Neural cell (in vitro differentiated cells): Measurements from ENCODE around the gene JUNB. TPM values are rescaled to one million over a fixed set of nuclear protein-coding genes. Genes with fewer than 3 reads are reported as not detected.

ENCODE experiments used
- H2AFZ ChIP-seq: fragments of 200-600, 300-800 bp; sonication (generic), shearing (Covaris generic); 2 replicates; pipeline ENCODE4 v1.6.0; 2014; ENCODE audit warnings: low read depth, mild to moderate bottlenecking, antibody characterized with exemption, low read length, moderate library complexity
- H3F3A ChIP-seq: fragments of 200-600 bp; shearing (Covaris generic); 2 replicates; pipeline ENCODE4 v1.6.1; 2016; ENCODE audit warnings: mild to moderate bottlenecking, moderate library complexity, mixed read lengths, antibody characterized with exemption, low read length; ENCODE audit not compliant: insufficient read depth, poor library complexity, severe bottlenecking
- H3K27ac ChIP-seq: fragments of 200-600, 300-800 bp; sonication (generic), shearing (Covaris generic); 2 replicates; pipeline ENCODE4 v1.5.1; 2014; ENCODE audit warnings: mild to moderate bottlenecking, low read length, moderate library complexity
- H3K27me3 ChIP-seq: fragments of 300-800, 200-600 bp; sonication (generic), shearing (Covaris generic); 2 replicates; pipeline ENCODE4 v1.6.0; 2014; ENCODE audit warnings: mild to moderate bottlenecking, low read depth, low read length, moderate library complexity; ENCODE audit not compliant: insufficient read depth
- H3K36me3 ChIP-seq: fragments of 300-800, 200-600 bp; sonication (generic), shearing (Covaris generic); 2 replicates; pipeline ENCODE4 v1.5.1; 2014; ENCODE audit warnings: mild to moderate bottlenecking, antibody characterized with exemption, low read length, moderate library complexity; ENCODE audit not compliant: insufficient read depth
- H3K4me2 ChIP-seq: fragments of 300-800, 200-600 bp; sonication (generic), shearing (Covaris generic); 2 replicates; pipeline ENCODE4 v1.6.0; 2014; ENCODE audit warnings: mild to moderate bottlenecking, low read length
- H3K4me3 ChIP-seq: fragments of 300-800, 200-600 bp; sonication (generic), shearing (Covaris generic); 2 replicates; pipeline ENCODE4 v1.5.1; 2014; ENCODE audit warnings: mild to moderate bottlenecking, low read length, moderate library complexity
- H3K79me2 ChIP-seq: fragments of 200-600 bp; shearing (Covaris generic); replicated peaks from 2 replicates; pipeline ENCODE4 v1.6.0; 2014; ENCODE audit warnings: mild to moderate bottlenecking, low read length, moderate library complexity; ENCODE audit not compliant: insufficient read depth
- H3K9ac ChIP-seq: fragments of 300-800, 200-600 bp; sonication (generic), shearing (Covaris generic); 2 replicates; pipeline ENCODE4 v1.6.1; 2016; ENCODE audit warnings: mild to moderate bottlenecking, low read length, mixed read lengths
- H3K9me2 ChIP-seq: fragments of 200-600 bp; shearing (Covaris generic); 2 replicates; pipeline ENCODE4 v1.6.1; 2016; ENCODE audit warnings: mild to moderate bottlenecking, low read length, mixed read lengths; ENCODE audit not compliant: insufficient read depth
- H3K9me3 ChIP-seq: fragments of 200-600, 300-800 bp; sonication (generic), shearing (Covaris generic); 2 replicates; pipeline ENCODE4 v1.6.1; 2016; ENCODE audit warnings: mild to moderate bottlenecking, mixed run types, low read length, moderate library complexity, mixed read lengths
- H4K20me1 ChIP-seq: fragments of 200-600 bp; shearing (Covaris generic); 2 replicates; pipeline ENCODE4 v1.6.1; 2016; ENCODE audit warnings: mild to moderate bottlenecking, mixed run types; ENCODE audit not compliant: insufficient read depth
- EP300 ChIP-seq: fragments of 450-650 bp; conservative IDR thresholded peaks from 2 replicates; pipeline ENCODE4 v1.6.1; 2014; ENCODE audit warnings: antibody characterized with exemption, mild to moderate bottlenecking, moderate library complexity; ENCODE audit not compliant: poor library complexity, severe bottlenecking
- EZH2 ChIP-seq: fragments of 200-600, 300-800 bp; shearing (Covaris generic), sonication (generic); IDR thresholded peaks from 2 replicates; pipeline ENCODE4 v1.6.1; 2014; ENCODE audit warnings: antibody characterized with exemption, low read length, borderline replicate concordance, mild to moderate bottlenecking; ENCODE audit not compliant: insufficient read depth, poor library complexity, severe bottlenecking
- MXI1 ChIP-seq: fragments of 450-650 bp; conservative IDR thresholded peaks from 2 replicates; pipeline ENCODE4 v1.6.1; 2014; ENCODE audit warnings: antibody characterized with exemption, mild to moderate bottlenecking; ENCODE audit not compliant: poor library complexity, severe bottlenecking
- POLR2AphosphoS5 ChIP-seq: IDR thresholded peaks from 2 replicates; pipeline ENCODE4 v1.6.1; 2012
- RAD21 ChIP-seq: fragments of 450-650 bp; conservative IDR thresholded peaks from 2 replicates; pipeline ENCODE4 v1.6.1; 2014; ENCODE audit warnings: antibody characterized with exemption, mild to moderate bottlenecking, moderate library complexity
- SMC3 ChIP-seq: fragments of 450-650 bp; conservative IDR thresholded peaks from 2 replicates; pipeline ENCODE4 v1.6.1; 2014; ENCODE audit warnings: antibody characterized with exemption, mild to moderate bottlenecking, moderate library complexity; ENCODE audit not compliant: poor library complexity
- TAF1 ChIP-seq: IDR thresholded peaks from 2 replicates; pipeline ENCODE4 v1.6.1; 2012; ENCODE audit warnings: low read depth
- polyA plus RNA-seq: library from polyadenylated mRNA; depleted of rRNA; stranded (reverse); fragments of >200 nt; gene quantifications from 2 replicates; pipeline ENCODE4 v1.2.3, GENCODE V29; 2014
- TF ChIP-seq, protein P1 (sequence below): IDR thresholded peaks from 2 replicates; pipeline ENCODE4 v1.6.1; 2012; ENCODE audit warnings: borderline replicate concordance
- TF ChIP-seq, protein P2 (sequence below): fragments of 450-650 bp; IDR thresholded peaks from 2 replicates; pipeline ENCODE4 v1.5.1; 2014; ENCODE audit warnings: antibody characterized with exemption, mild to moderate bottlenecking, moderate library complexity; ENCODE audit not compliant: poor library complexity, severe bottlenecking

JUNB gene
- polyA plus RNA-seq, 1 donor from 2014 or later: 18.7 TPM

DNA sequence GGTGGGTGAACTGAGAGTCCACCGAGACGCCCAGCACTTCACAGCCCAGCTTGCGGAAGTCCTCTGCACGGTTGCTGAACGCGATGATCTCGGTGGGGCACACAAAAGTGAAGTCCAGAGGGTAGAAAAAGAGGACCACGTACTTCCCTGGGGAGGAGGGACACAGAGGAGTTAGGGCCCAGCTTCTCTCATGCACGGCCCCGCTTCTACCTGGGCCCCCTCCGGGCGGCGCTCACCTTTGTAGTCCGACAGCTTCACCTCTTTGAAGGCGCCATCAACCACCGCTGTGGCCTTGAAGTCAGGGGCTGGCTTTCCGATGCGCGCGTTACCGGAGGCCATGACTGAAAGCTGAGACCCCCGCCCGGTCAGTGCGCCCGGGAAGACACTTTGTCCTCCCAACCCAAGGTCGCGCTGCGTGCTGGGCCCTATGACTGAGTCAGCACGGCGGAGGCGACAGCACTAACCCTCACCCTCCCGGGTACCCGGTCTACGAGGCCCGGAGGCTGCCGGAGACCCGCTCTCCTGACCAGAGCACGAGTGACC is 9.7 kb downstream of the JUNB start:
- Histone ChIP-seq H2AFZ (peak overlapping the region; percentile 70), H3K27ac (peak overlapping the region; percentile 85), H3K9me3 (no peaks in the 10 kb centered on the region)

DNA sequence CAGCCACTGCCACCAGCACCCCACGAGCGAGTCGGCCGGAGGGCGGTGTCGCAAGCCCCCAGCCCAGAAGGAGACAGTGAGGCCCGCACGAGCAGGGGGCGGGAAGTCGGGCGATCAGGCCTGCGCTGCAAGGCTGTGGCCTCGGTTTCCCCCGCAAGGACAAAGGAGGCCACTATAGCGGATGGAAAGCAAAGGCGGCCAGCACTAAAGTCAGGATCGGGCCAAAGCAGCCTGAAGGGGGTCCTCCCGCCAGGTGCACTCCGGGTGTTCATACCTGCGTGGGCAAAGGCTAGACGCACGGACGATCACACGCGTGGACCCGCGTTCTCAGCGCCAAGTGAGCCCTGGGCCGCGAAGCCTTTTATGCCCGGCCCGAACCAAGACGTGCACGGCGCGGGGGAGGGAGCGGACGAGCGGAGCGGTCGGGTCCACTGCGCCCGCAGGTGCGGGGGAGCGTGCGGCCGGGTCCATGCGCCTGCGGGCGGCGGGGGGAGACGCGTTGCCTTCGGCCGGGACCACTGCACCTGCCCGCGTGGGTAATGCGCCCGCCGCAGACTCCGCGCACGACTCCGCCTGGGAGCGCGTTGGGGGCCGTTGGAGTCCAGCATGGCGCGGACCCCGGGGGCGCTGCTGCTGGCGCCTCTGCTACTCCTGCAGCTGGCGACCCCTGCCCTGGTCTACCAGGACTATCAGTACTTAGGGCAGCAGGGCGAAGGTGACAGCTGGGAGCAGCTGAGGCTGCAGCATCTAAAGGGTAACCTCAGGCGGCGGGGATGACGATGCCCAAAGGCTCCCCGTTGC is 10.4 kb downstream of the JUNB start, which contains the start of the genes PRDX2 and THSD8:
Gene PRDX2 (minus strand): TSS at position 335 of the 801 bp plus-strand sequence. CDS start 539 bp downstream, outside the sequence.
Gene THSD8 (plus strand): TSS at position 604 of the 801 bp plus-strand sequence. CDS start 3 bp downstream, at position 607.
- Histone ChIP-seq H3K36me3 (no peaks in the 10 kb centered on the region), H3K27me3 (no peaks in the 10 kb centered on the region)
- TF ChIP-seq POLR2AphosphoS5 (peak; percentile 98), RAD21 (peak; percentile 38), SMC3 (peak; percentile 44), EZH2 (no peak), TAF1 (peak; percentile 97), MXI1 (peak; percentile 87)
- TF ChIP-seq, protein P1, sequence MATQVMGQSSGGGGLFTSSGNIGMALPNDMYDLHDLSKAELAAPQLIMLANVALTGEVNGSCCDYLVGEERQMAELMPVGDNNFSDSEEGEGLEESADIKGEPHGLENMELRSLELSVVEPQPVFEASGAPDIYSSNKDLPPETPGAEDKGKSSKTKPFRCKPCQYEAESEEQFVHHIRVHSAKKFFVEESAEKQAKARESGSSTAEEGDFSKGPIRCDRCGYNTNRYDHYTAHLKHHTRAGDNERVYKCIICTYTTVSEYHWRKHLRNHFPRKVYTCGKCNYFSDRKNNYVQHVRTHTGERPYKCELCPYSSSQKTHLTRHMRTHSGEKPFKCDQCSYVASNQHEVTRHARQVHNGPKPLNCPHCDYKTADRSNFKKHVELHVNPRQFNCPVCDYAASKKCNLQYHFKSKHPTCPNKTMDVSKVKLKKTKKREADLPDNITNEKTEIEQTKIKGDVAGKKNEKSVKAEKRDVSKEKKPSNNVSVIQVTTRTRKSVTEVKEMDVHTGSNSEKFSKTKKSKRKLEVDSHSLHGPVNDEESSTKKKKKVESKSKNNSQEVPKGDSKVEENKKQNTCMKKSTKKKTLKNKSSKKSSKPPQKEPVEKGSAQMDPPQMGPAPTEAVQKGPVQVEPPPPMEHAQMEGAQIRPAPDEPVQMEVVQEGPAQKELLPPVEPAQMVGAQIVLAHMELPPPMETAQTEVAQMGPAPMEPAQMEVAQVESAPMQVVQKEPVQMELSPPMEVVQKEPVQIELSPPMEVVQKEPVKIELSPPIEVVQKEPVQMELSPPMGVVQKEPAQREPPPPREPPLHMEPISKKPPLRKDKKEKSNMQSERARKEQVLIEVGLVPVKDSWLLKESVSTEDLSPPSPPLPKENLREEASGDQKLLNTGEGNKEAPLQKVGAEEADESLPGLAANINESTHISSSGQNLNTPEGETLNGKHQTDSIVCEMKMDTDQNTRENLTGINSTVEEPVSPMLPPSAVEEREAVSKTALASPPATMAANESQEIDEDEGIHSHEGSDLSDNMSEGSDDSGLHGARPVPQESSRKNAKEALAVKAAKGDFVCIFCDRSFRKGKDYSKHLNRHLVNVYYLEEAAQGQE: peak; percentile 96
- TF ChIP-seq, protein P2, sequence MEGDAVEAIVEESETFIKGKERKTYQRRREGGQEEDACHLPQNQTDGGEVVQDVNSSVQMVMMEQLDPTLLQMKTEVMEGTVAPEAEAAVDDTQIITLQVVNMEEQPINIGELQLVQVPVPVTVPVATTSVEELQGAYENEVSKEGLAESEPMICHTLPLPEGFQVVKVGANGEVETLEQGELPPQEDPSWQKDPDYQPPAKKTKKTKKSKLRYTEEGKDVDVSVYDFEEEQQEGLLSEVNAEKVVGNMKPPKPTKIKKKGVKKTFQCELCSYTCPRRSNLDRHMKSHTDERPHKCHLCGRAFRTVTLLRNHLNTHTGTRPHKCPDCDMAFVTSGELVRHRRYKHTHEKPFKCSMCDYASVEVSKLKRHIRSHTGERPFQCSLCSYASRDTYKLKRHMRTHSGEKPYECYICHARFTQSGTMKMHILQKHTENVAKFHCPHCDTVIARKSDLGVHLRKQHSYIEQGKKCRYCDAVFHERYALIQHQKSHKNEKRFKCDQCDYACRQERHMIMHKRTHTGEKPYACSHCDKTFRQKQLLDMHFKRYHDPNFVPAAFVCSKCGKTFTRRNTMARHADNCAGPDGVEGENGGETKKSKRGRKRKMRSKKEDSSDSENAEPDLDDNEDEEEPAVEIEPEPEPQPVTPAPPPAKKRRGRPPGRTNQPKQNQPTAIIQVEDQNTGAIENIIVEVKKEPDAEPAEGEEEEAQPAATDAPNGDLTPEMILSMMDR: peak; percentile 49

More for the DNA sequence above, 9.7 kb downstream of the JUNB start:
- Histone ChIP-seq H3K79me2 (peaks cover 19% of the 10 kb centered on the region), H3K36me3 (no peaks in the 10 kb centered on the region), H4K20me1 (no peaks in the 10 kb centered on the region), H3F3A (no peaks in the 10 kb centered on the region), H3K9me2 (no peaks in the 10 kb centered on the region), H3K9ac (peak overlapping the region; percentile 97), H3K4me3 (peak overlapping the region; percentile 95), H3K4me2 (peak overlapping the region; percentile 93), H3K27me3 (no peaks in the 10 kb centered on the region)
- TF ChIP-seq, protein P1: no peak
- TF ChIP-seq MXI1: no peak
- no peak for TF ChIP-seq EP300
- TF ChIP-seq EZH2: no peak
- no peak for TF ChIP-seq SMC3
- TF ChIP-seq, protein P2: no peak
- TF ChIP-seq RAD21: no peak
- TF ChIP-seq POLR2AphosphoS5: no peak
- no peak for TF ChIP-seq TAF1

More for the DNA sequence above, 10.4 kb downstream of the JUNB start, which contains the start of the genes PRDX2 and THSD8:
- no peaks in the 10 kb centered on the region for H3K9me3 ChIP-seq
- no peaks in the 10 kb centered on the region for H3K9me2 ChIP-seq
- H2AFZ ChIP-seq: peak within 1 kb of the TSS; percentile 83
- peaks cover 19% of the 10 kb centered on the region for H3K79me2 ChIP-seq
- no peaks in the 10 kb centered on the region for H4K20me1 ChIP-seq
- peak within 1 kb of the TSS; percentile 93 for H3K4me2 ChIP-seq
- peak within 1 kb of the TSS; percentile 85 for H3K27ac ChIP-seq
- peak within 1 kb of the TSS; percentile 95 for H3K4me3 ChIP-seq
- peak within 1 kb of the TSS; percentile 97 for H3K9ac ChIP-seq
- H3F3A ChIP-seq: no peaks in the 10 kb centered on the region
